OCI-LY3 (cell line): ENCODE data around the gene RAI1.

Experiments used
- H2AFZ ChIP-seq: fragments of 200-600, 300-600 bp; shearing (Covaris generic); 2 replicates; pipeline ENCODE4 v1.6.0; 2014; ENCODE audit warnings: antibody characterized with exemption, low read depth, low read length
- H3K27ac ChIP-seq: fragments of 200-600, 300-600 bp; sonication (generic); 2 replicates; pipeline ENCODE4 v1.5.1; 2014; ENCODE audit warnings: mild to moderate bottlenecking, low read length, moderate library complexity, mixed read lengths
- H3K27me3 ChIP-seq: fragments of 200-600, 300-600 bp; sonication (generic); 2 replicates; pipeline ENCODE4 v1.6.1; 2014; ENCODE audit warnings: low read depth, low read length, mixed read lengths
- H3K36me3 ChIP-seq: fragments of 200-600, 300-600 bp; sonication (generic); replicated peaks from 2 replicates; pipeline ENCODE3; 2014; ENCODE audit warnings: low read depth, low read length, mixed read lengths
- H3K4me1 ChIP-seq: fragments of 300-600, 200-600 bp; sonication (generic); 2 replicates; pipeline ENCODE4 v1.6.1; 2014; ENCODE audit warnings: low read length, mixed read lengths
- H3K4me2 ChIP-seq: fragments of 200-600, 300-600 bp; sonication (generic); 2 replicates; pipeline ENCODE4 v1.6.1; 2014; ENCODE audit warnings: low read length, mixed read lengths
- H3K4me3 ChIP-seq: fragments of 300-600, 200-600 bp; sonication (generic); 2 replicates; pipeline ENCODE4 v1.5.1; 2014; ENCODE audit warnings: antibody characterized with exemption, mild to moderate bottlenecking, low read length, moderate library complexity
- H3K79me2 ChIP-seq: fragments of 300-600, 200-600 bp; shearing (Covaris generic); 2 replicates; pipeline ENCODE4 v1.6.1; 2014; ENCODE audit warnings: mild to moderate bottlenecking, low read length, mixed read lengths
- H3K9ac ChIP-seq: fragments of 300-600, 200-600 bp; shearing (Covaris generic); 2 replicates; pipeline ENCODE4 v1.6.0; 2014; ENCODE audit warnings: mild to moderate bottlenecking, low read length, moderate library complexity
- H3K9me3 ChIP-seq: fragments of 200-600, 300-600 bp; shearing (Covaris generic); 2 replicates; pipeline ENCODE4 v1.6.1; 2014; ENCODE audit warnings: low read length, mixed read lengths; ENCODE audit not compliant: insufficient read depth
- H4K20me1 ChIP-seq: fragments of 200-600, 300-600 bp; sonication (generic); 2 replicates; pipeline ENCODE4 v1.6.1; 2016; ENCODE audit warnings: low read length, mixed read lengths; ENCODE audit not compliant: insufficient read depth
- EZH2phosphoT487 ChIP-seq: fragments of 200-600 bp; shearing (Covaris generic); IDR thresholded peaks from 2 replicates; pipeline ENCODE4 v1.6.1; 2018; ENCODE audit warnings: antibody characterized with exemption, mixed run types, low read depth
- TF ChIP-seq, protein P1 (sequence below): fragments of 200-600, 300-600 bp; sonication (generic); IDR thresholded peaks from 2 replicates; pipeline ENCODE4 v1.5.1; 2014; ENCODE audit warnings: antibody characterized with exemption, low read length, low read depth

The RAI1 gene

DNA sequence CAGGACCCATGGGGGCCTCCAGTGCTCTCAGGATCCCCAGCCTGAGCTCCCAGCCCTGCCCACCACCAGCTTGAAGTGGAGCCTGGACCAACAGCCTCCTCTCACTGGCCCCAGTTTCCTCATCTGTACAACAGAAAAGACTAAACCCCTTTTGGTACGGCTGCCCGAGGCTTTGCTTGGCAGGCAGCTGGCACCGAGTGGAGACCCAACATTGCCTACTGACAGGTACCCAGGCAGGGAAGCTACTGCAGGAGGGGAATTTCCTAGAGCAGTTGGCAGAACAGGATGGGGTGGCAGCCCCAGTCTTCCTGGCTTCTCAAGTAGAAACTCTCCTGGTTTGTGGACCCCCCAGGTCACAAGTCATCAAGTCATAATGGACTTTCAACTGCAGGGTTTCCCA lies 141.4 kb downstream of the RAI1 start:
- Histone ChIP-seq H3K9me3 (no peaks in the 10 kb centered on the region), H2AFZ (no peak overlapping the region), H4K20me1 (peaks cover 31% of the 10 kb centered on the region), H3K4me3 (no peak overlapping the region), H3K27me3 (no peaks in the 10 kb centered on the region), H3K9ac (no peak overlapping the region), H3K27ac (no peak overlapping the region), H3K4me1 (peaks cover 37% of the 10 kb centered on the region), H3K79me2 (peaks cover 4% of the 10 kb centered on the region; the same call in 1 of the 2 replicates), H3K4me2 (no peak overlapping the region; the same call in 1 of the 2 replicates), H3K36me3 (peaks cover 9% of the 10 kb centered on the region)
- TF ChIP-seq EZH2phosphoT487, result no peak
- TF ChIP-seq, protein P1, sequence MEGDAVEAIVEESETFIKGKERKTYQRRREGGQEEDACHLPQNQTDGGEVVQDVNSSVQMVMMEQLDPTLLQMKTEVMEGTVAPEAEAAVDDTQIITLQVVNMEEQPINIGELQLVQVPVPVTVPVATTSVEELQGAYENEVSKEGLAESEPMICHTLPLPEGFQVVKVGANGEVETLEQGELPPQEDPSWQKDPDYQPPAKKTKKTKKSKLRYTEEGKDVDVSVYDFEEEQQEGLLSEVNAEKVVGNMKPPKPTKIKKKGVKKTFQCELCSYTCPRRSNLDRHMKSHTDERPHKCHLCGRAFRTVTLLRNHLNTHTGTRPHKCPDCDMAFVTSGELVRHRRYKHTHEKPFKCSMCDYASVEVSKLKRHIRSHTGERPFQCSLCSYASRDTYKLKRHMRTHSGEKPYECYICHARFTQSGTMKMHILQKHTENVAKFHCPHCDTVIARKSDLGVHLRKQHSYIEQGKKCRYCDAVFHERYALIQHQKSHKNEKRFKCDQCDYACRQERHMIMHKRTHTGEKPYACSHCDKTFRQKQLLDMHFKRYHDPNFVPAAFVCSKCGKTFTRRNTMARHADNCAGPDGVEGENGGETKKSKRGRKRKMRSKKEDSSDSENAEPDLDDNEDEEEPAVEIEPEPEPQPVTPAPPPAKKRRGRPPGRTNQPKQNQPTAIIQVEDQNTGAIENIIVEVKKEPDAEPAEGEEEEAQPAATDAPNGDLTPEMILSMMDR, result no peak

DNA sequence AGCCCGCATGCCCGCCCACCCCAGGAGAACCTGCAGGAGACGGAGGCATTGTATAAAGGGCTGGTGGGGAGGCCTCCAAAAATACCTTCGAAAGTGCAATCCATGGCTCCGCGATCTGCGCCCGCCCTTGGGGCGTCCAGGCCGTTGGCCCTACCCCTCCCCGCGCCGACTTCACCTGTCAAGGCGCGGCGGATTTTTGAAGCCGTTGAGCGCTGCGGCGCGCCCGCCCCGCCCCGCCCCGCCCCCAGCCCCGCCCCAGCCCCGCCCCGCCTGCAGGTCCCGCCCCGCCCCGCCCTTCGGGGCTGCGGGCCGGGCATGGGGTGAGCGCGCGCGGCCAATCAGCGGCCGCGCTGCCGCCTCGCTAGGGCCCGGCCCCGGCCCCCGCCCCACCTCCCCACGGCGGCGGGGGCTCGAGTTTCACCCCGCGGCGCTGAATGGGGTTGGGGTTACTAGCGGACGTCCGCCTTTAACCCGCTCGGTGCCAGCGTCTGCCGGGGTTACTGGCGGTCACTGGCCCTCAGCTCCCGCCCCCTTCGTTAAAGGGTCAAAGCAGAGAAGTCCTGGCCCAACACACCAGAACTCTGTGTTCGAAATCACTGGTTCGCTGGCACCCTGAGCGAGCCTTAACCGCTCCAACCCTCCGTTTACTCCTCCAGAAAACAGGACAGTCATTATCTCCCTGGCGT lies 142.3 kb downstream of the RAI1 start:
- Histone ChIP-seq H3K4me1 (peaks cover 37% of the 10 kb centered on the region), H3K79me2 (peaks cover 4% of the 10 kb centered on the region; the same call in 1 of the 2 replicates), H3K4me3 (peak overlapping the region; percentile 74), H3K9me3 (no peaks in the 10 kb centered on the region), H3K27ac (peak overlapping the region; percentile 81), H3K36me3 (peaks cover 8% of the 10 kb centered on the region), H3K9ac (peak overlapping the region; percentile 71), H3K4me2 (peak overlapping the region; percentile 82), H4K20me1 (peaks cover 34% of the 10 kb centered on the region), H3K27me3 (no peaks in the 10 kb centered on the region), H2AFZ (no peak overlapping the region)
- TF ChIP-seq, protein P1, result no peak
- no peak for TF ChIP-seq EZH2phosphoT487

DNA sequence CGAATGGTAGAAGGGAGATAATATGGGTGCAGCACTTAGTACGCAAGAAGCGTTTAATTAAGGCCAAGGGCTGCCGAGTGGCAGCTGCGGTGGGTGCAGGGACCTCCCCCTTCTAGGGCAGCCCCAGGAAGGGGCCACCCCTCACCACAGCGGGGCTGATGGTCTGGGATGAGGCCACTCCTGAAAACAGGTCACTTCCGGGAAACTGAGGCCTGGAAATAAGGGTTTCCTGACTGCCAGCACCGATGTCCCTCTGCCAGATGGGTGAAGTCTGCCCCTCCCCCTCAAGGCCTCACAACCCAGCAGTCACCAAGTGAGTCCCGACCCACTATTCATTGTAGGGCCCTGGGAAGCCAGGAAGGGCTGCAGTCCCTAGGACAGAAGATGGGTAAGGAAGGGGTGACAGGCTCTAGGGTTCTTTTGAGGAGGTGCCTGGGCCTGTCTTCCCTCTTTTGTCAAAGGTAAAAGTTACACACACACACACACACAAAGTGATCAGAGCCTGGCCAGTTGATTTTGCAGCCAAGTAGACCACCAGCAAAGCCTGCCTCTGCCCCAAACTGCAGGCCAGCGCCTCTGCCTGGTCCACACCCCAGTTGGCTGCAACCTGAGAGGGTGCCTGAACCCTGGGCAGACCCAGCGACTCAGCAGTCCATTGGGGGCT lies 143.0 kb downstream of the RAI1 start:
- H3K36me3 ChIP-seq, result peaks cover 1% of the 10 kb centered on the region
- H3K79me2 ChIP-seq, result peaks cover 4% of the 10 kb centered on the region; the same call in 1 of the 2 replicates

More for the DNA sequence above, 143.0 kb downstream of the RAI1 start:
- no peaks in the 10 kb centered on the region for H3K9me3 ChIP-seq
- no peak overlapping the region for H2AFZ ChIP-seq
- TF ChIP-seq, protein P1, result no peak
- TF ChIP-seq EZH2phosphoT487, result no peak
- H4K20me1 ChIP-seq, result peaks cover 31% of the 10 kb centered on the region
- no peaks in the 10 kb centered on the region for H3K27me3 ChIP-seq
- H3K4me2 ChIP-seq, result peak overlapping the region; percentile 82
- H3K9ac ChIP-seq, result peak overlapping the region; percentile 71
- H3K27ac ChIP-seq, result peak overlapping the region; percentile 81
- H3K4me1 ChIP-seq, result peaks cover 34% of the 10 kb centered on the region
- peak overlapping the region; percentile 74 for H3K4me3 ChIP-seq
